Heart right ventricle (tissue), 16 donors: Measurements from ENCODE around the gene VSX1. TPM values are rescaled to one million over a fixed set of nuclear protein-coding genes. Genes with fewer than 3 reads are reported as not detected.

Experiments
- ATAC-seq, 8 donors: fragments of 200-7000 bp; cut with Tn5 transposase; one replicate each; pipeline ENCODE4 v1.9.1; 2020; ENCODE audit warnings: mild to moderate bottlenecking in 8 of 8, moderate library complexity in 8 of 8, moderate number of reproducible peaks in 1 of 8
- DNase-seq, 2 donors: peaks; one replicate each; pipeline ENCODE4 v3.0.0-alpha.2; 2020
- H3K27ac ChIP-seq, 10 donors: fragments of 200-600 bp; sonication (generic) in 2 of 10; one replicate each; pipeline versions ENCODE4 v1.5.0 to v1.8.0; 2020 to 2022; ENCODE audit warnings: mild to moderate bottlenecking in 3 of 10
- H3K27me3 ChIP-seq, 7 donors: fragments of 200-600 bp; one replicate each; pipeline ENCODE4 v1.8.0; 2021 to 2022; ENCODE audit warnings: mild to moderate bottlenecking in 2 of 7
- H3K36me3 ChIP-seq, 9 donors: fragments of 200-600 bp; sonication (generic) in 1 of 9; one replicate each; pipeline versions ENCODE4 v1.5.0 to v1.8.0; 2020 to 2022; ENCODE audit warnings: mild to moderate bottlenecking in 2 of 9
- H3K4me1 ChIP-seq, 9 donors: fragments of 200-600 bp; sonication (generic) in 1 of 9; one replicate each; pipeline versions ENCODE4 v1.5.0 to v1.8.0; 2020 to 2022; ENCODE audit warnings: mild to moderate bottlenecking in 4 of 9
- H3K4me3 ChIP-seq, 10 donors: fragments of 200-600 bp; sonication (generic) in 2 of 10; one replicate each; pipeline versions ENCODE4 v1.5.0 to v1.8.0; 2020 to 2022; ENCODE audit warnings: mild to moderate bottlenecking in 7 of 10, moderate library complexity in 2 of 10
- H3K9me3 ChIP-seq, 11 donors: fragments of 200-600 bp in 10 of 11; sonication (generic) in 2 of 11; one replicate each; pipeline versions ENCODE4 v1.5.0 to v1.8.0; 2013 to 2022; ENCODE audit warnings: mild to moderate bottlenecking in 2 of 11, control low read depth in 1 of 11, moderate library complexity in 1 of 11
- WGBS, 2 donors: extraction: QIAGEN DNeasy Blood & Tissue Kit; methylation state at CpG; one replicate each; pipeline ENCODE4 v1.1.7; 2013; ENCODE audit warnings: inconsistent platforms in 1 of 2; 5-methylcytosine and 5-hydroxymethylcytosine counted together
- intact Hi-C, 10 donors: fragments of 100-400 bp; cut with DNase I; formaldehyde crosslinking; loops; one replicate each; pipeline versions ENCODE4 v1.11.1 to v1.14.2; 2022
- polyA plus RNA-seq, 2 donors: library from polyadenylated mRNA; stranded (reverse); fragments of 200-250 nt; gene quantifications; one replicate each; pipeline ENCODE4 v1.2.3, GENCODE V29; 2013
- total RNA-seq, 10 donors: library from RNA; stranded (reverse); fragmentation: NEBNext Ultra II Directional in 3 of 10; extraction: Animal tissue kit (Norgen Biotek cat#: 25700) in 3 of 10; gene quantifications; one replicate each; pipeline versions ENCODE4 v1.2.1 to v1.2.4, GENCODE V29; 2021 to 2023
- TF ChIP-seq, protein P1 (sequence below), 9 donors: fragments of 200-600 bp; sonication (generic) in 2 of 9; IDR thresholded peaks; one replicate each; pipeline versions ENCODE4 v1.5.0 to v1.8.0; 2021 to 2022; ENCODE audit warnings: antibody characterized with exemption in 9 of 9, mild to moderate bottlenecking in 5 of 9, moderate library complexity in 1 of 9
- donor health status: Arrhythmogenic right ventricular cardiomyopathy.
- donor health status: ischemic (EF 13 %, LVEDD 7.1; RV severe dilation, severe dysfunction).
- donor health status: healthy with polysubstance abuse.
- donor health status: DM: no; HTN: yes; CAD: no.
- donor health status: DM: no; HTN: no; CAD: no.
- donor health status: ischemic (EF 25% LVEDD 6.9; RV normal size, moderate dysfunction).
- donor health status: ischemic (EF 25% LVEDD 5.7; RV mildly dilated, moderate dysfunction).
- donor health status: healthy.
- donor health status: DM: yes; HTN: yes; CAD: no.
- donor health status: Ischemic cardiomyopathy.
- donor health status: ischemic (EF 35%, LVEDD 5.7; RV mildly dilated, moderate dysfunction).
- donor health status: nonischemic (EF 11% LVEDD 7.7; RV severe dilation, severe dysfunction).
- donor health status: DM: yes; HTN: yes; CAD: no.
- donor health status: PGD.
- donor health status: ischemic (EF 29% LVEDD 5.4; RV normal size, mild dysfunction).
- donor health status: nonischemic (EF 23%, LVEDD 6.1; RV moderate dilation, normal function).

VSX1 gene
- total and polyA plus RNA-seq, 12 donors = 0.16 to 0.79 (median 0.34) TPM; not detected in 2

- peak overlapping the region in 9 of 10 donors; percentile 76 to 98 (median 91) for H3K27ac ChIP-seq
- H3K4me1 ChIP-seq = peaks cover 69 to 100% (median 92%) of the 10 kb centered on the region in 9 donors
- WGBS, 2 donors = 21 to 26% methylated on average over 7 of the region's 7 CpGs
- intact Hi-C loops = no loop called here
- ATAC-seq (no peak), DNase-seq (no peak)
- no peaks in the 10 kb centered on the region for H3K9me3 ChIP-seq
- no peaks in the 10 kb centered on the region for H3K27me3 ChIP-seq
- peak overlapping the region in 1 of 10 donors; percentile 3 for H3K4me3 ChIP-seq
- H3K36me3 ChIP-seq = no peaks in the 10 kb centered on the region
- TF ChIP-seq, protein P1, sequence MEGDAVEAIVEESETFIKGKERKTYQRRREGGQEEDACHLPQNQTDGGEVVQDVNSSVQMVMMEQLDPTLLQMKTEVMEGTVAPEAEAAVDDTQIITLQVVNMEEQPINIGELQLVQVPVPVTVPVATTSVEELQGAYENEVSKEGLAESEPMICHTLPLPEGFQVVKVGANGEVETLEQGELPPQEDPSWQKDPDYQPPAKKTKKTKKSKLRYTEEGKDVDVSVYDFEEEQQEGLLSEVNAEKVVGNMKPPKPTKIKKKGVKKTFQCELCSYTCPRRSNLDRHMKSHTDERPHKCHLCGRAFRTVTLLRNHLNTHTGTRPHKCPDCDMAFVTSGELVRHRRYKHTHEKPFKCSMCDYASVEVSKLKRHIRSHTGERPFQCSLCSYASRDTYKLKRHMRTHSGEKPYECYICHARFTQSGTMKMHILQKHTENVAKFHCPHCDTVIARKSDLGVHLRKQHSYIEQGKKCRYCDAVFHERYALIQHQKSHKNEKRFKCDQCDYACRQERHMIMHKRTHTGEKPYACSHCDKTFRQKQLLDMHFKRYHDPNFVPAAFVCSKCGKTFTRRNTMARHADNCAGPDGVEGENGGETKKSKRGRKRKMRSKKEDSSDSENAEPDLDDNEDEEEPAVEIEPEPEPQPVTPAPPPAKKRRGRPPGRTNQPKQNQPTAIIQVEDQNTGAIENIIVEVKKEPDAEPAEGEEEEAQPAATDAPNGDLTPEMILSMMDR (IDR thresholded peaks at IDR 0.05) = no peak
Measured at GRCh38 chr20:25036331-25036936, 45.5 kb downstream of the VSX1 start.

DNA sequence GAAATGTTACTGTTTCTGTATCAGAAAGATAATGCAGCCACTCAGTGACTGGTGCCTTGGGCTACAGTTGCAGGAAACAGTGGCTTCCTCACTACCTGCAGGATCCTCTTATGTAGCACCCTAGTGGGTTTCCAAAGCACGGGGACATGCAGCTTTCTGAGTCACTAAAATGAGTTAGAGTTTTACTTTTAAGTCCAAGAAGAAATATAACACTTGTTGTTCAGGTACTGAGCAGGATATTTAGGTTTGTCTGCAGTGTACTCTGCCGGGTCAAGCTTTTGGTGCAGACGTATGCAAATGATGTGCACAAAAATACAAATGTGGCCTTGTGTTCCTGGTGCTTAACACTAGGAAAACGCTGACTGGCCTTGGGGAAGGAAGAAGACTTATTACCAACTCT lies 46.0 kb downstream of the VSX1 start:
- WGBS, 2 donors = 19 to 27% methylated on average over 4 of the region's 4 CpGs
- DNase-seq = no peak
- Histone ChIP-seq H3K36me3 (no peaks in the 10 kb centered on the region), H3K27ac (peak overlapping the region in 9 of 10 donors; percentile 16 to 98 (median 91)), H3K4me3 (no peak overlapping the region), H3K27me3 (no peaks in the 10 kb centered on the region), H3K9me3 (no peaks in the 10 kb centered on the region), H3K4me1 (peaks cover 70 to 100% (median 89%) of the 10 kb centered on the region in 9 donors)
- ATAC-seq = no peak
- intact Hi-C loops = no loop called here
- TF ChIP-seq, protein P1 (IDR thresholded peaks at IDR 0.05) = no peak

GRCh38 chr20:25033924-25034300 lies 48.0 kb downstream of the VSX1 start:
- Histone ChIP-seq H3K36me3 (peaks cover 0 to 19% (median 0%) of the 10 kb centered on the region in 9 donors), H3K27ac (peak overlapping the region; percentile 45 to 98 (median 78)), H3K4me1 (peaks cover 52 to 94% (median 69%) of the 10 kb centered on the region in 9 donors), H3K27me3 (no peaks in the 10 kb centered on the region), H3K9me3 (no peaks in the 10 kb centered on the region), H3K4me3 (no peak overlapping the region)
- DNase-seq (no peak), ATAC-seq (no peak)
- WGBS, 2 donors = 40 to 50% methylated on average over 3 of the region's 3 CpGs
- TF ChIP-seq, protein P1 (IDR thresholded peaks at IDR 0.05) = no peak
- intact Hi-C loops = loop anchor here in 2 of 10 donors (2.0 to 5.0 kb wide), 2 partner anchors 19 to 33 kb away; no protein-coding TSS in a partner anchor

GRCh38 chr20:25033265-25033923 lies 48.5 kb downstream of the VSX1 start:
- Histone ChIP-seq H3K36me3 (peaks cover 0 to 24% (median 0%) of the 10 kb centered on the region in 9 donors), H3K4me3 (peak overlapping the region in 2 of 10 donors; percentile 1 to 32), H3K27ac (peak overlapping the region; percentile 45 to 98 (median 78)), H3K4me1 (peaks cover 47 to 89% (median 63%) of the 10 kb centered on the region in 9 donors), H3K27me3 (no peaks in the 10 kb centered on the region), H3K9me3 (no peaks in the 10 kb centered on the region)
- DNase-seq (no peak), ATAC-seq (peak; percentile 14 to 60 (median 43))
- intact Hi-C loops = loop anchor here in 2 of 10 donors (2.0 to 5.0 kb wide), 2 partner anchors 19 to 34 kb away; no protein-coding TSS in a partner anchor
- 19 to 28% methylated on average over 6 of the region's 6 CpGs for WGBS, 2 donors
- TF ChIP-seq, protein P1 (IDR thresholded peaks at IDR 0.05) = no peak
